Ovary (tissue), 9 donors: Measurements from ENCODE around the gene TACR2. TPM values are rescaled to one million over a fixed set of nuclear protein-coding genes. Genes with fewer than 3 reads are reported as not detected.

ENCODE experiments used
- DNase-seq, 5 donors: peaks; one replicate each; pipeline ENCODE4 v3.0.0-alpha.2; 2019 to 2020
- H3K27ac ChIP-seq, 2 donors: fragments of 200-600 bp; one replicate each; pipeline versions ENCODE4 v1.5.1 to v1.8.0; 2019 to 2022
- H3K27me3 ChIP-seq: fragments of 200-600 bp; one replicate; pipeline ENCODE4 v1.8.0; 2022
- H3K36me3 ChIP-seq: fragments of 200-600 bp; sonication (generic); one replicate; pipeline ENCODE4 v1.5.1; 2019
- H3K4me1 ChIP-seq: one replicate; pipeline ENCODE4 v1.8.1; 2013; ENCODE audit warnings: mild to moderate bottlenecking, moderate library complexity; ENCODE audit not compliant: insufficient read depth
- H3K4me3 ChIP-seq: fragments of 200-600 bp; sonication (generic); one replicate; pipeline ENCODE4 v1.5.1; 2017
- H3K9me3 ChIP-seq, 2 donors: fragments of 200-600 bp in 1 of 2; sonication (generic) in 1 of 2; one replicate each; pipeline versions ENCODE4 v1.5.1 to v1.8.1; 2013 to 2019; ENCODE audit warnings: mild to moderate bottlenecking in 1 of 2, moderate library complexity in 1 of 2
- CTCF ChIP-seq, 3 donors: fragments of 450-650 bp in 2 of 3; fragments of 200-600 bp in 1 of 3; IDR thresholded peaks; one replicate each; pipeline versions ENCODE4 v1.5.1 to v1.8.0; 2016 to 2022; ENCODE audit warnings: antibody characterized with exemption in 3 of 3, mild to moderate bottlenecking in 1 of 3
- EP300 ChIP-seq: sonication (generic); formaldehyde crosslinking; IDR thresholded peaks from one replicate; pipeline ENCODE4 v1.6.1; 2017; ENCODE audit warnings: antibody characterized with exemption
- POLR2A ChIP-seq: fragments of 450-650 bp; IDR thresholded peaks from one replicate; pipeline ENCODE4 v1.6.1; 2017; ENCODE audit warnings: antibody characterized with exemption, mild to moderate bottlenecking, moderate library complexity
- WGBS, 3 donors: extraction: QIAGEN DNeasy Blood & Tissue Kit in 1 of 3; methylation state at CpG; one replicate each; pipeline versions ENCODE4 v1.1.5 to v1.1.7; 2013 to 2017; 5-methylcytosine and 5-hydroxymethylcytosine counted together
- intact Hi-C, 4 donors: fragments of 100-400 bp; cut with DNase I; formaldehyde crosslinking; loops; one replicate each; pipeline versions ENCODE4 v1.11.0 to v1.15.1; 2022 to 2023
- polyA plus RNA-seq, 2 donors: library from polyadenylated mRNA; stranded (reverse); fragments of 200-250 nt in 1 of 2; fragments of 350-450 nt in 1 of 2; fragmentation: Illumina TruSeq in 1 of 2; extraction: RNeasy Lipid Tissue Mini Kit (QIAGEN cat#74804) in 1 of 2; gene quantifications; one replicate each; pipeline ENCODE4 v1.2.3, GENCODE V29; 2013 to 2014
- total RNA-seq, 7 donors: library from RNA; depleted of rRNA in 2 of 7; stranded (reverse); fragments of >200 nt in 2 of 7; fragmentation: NEBNext Ultra II Directional in 3 of 7; extraction: Animal tissue kit (Norgen Biotek cat#: 25700) in 3 of 7; gene quantifications; one replicate each; pipeline versions ENCODE4 v1.1.0 to v1.2.4, GENCODE V29; 2016 to 2023
- donor health status: DM: no; HTN: no; CAD: no; lungs with moderate emphysema.
- donor health status: DM: no; HTN: no; CAD: no.
- donor health status: Bipolar disorder and iron deficiency.
- donor health status: DM: yes; HTN: yes; CAD: no.
- donor health status: DM: no; HTN: no; CAD: no.
- donor health status: DM: yes; HTN: yes; CAD: no.

Gene TACR2
- total and polyA plus RNA-seq, 9 donors: 1.0 to 6.2 (median 2.2) TPM

- H3K4me3 ChIP-seq: no peak overlapping the region
- no peaks in the 10 kb centered on the region for H3K27me3 ChIP-seq
- no peak for TF ChIP-seq POLR2A
- no peak for TF ChIP-seq EP300
- no peak for TF ChIP-seq CTCF (IDR thresholded peaks at IDR 0.05)
- intact Hi-C loops: no loop called here
- WGBS, 3 donors: 81 to 91% (median 87%) methylated on average over 8 of the region's 8 CpGs
- no peaks in the 10 kb centered on the region for H3K36me3 ChIP-seq
- H3K27ac ChIP-seq: no peak overlapping the region
- peaks cover under 1% of the 10 kb centered on the region for H3K4me1 ChIP-seq
- no peaks in the 10 kb centered on the region for H3K9me3 ChIP-seq
- DNase-seq: no peak
Observed at GRCh38 chr10:69456880-69457693, 40.4 kb upstream of the TACR2 start.

GRCh38 chr10:69455006-69455763 lies 38.5 kb upstream of the TACR2 start:
- no peak for TF ChIP-seq POLR2A
- no peak for TF ChIP-seq CTCF (IDR thresholded peaks at IDR 0.05)
- no peak for TF ChIP-seq EP300
- intact Hi-C loops: no loop called here
- no peak for DNase-seq
- Histone ChIP-seq H3K9me3 (no peaks in the 10 kb centered on the region), H3K27me3 (no peaks in the 10 kb centered on the region), H3K4me1 (peaks cover 6% of the 10 kb centered on the region), H3K36me3 (no peaks in the 10 kb centered on the region), H3K4me3 (no peak overlapping the region), H3K27ac (no peak overlapping the region)
- 81 to 90% (median 85%) methylated on average over 10 of the region's 10 CpGs for WGBS, 3 donors

- Histone ChIP-seq H3K27ac (no peak overlapping the region), H3K9me3 (no peaks in the 10 kb centered on the region), H3K4me1 (peaks cover 6% of the 10 kb centered on the region), H3K4me3 (no peak overlapping the region), H3K36me3 (no peaks in the 10 kb centered on the region), H3K27me3 (no peaks in the 10 kb centered on the region)
- no peak for TF ChIP-seq POLR2A
- intact Hi-C loops: no loop called here
- DNase-seq: no peak
Observed at GRCh38 chr10:69453795-69454194, 37.1 kb upstream of the TACR2 start.

- Histone ChIP-seq H3K36me3 (no peaks in the 10 kb centered on the region), H3K9me3 (no peaks in the 10 kb centered on the region), H3K4me1 (peaks cover 6% of the 10 kb centered on the region), H3K27ac (no peak overlapping the region), H3K27me3 (no peaks in the 10 kb centered on the region), H3K4me3 (no peak overlapping the region)
- no peak for TF ChIP-seq EP300
- no peak for TF ChIP-seq CTCF (IDR thresholded peaks at IDR 0.05)
- TF ChIP-seq POLR2A: no peak
- intact Hi-C loops: no loop called here
- 69 to 78% (median 72%) methylated on average over 6 of the region's 6 CpGs for WGBS, 3 donors
- no peak for DNase-seq
Observed at GRCh38 chr10:69452676-69453415, 36.1 kb upstream of the TACR2 start.
